ENCODE data around the gene E4F1.

DNA sequence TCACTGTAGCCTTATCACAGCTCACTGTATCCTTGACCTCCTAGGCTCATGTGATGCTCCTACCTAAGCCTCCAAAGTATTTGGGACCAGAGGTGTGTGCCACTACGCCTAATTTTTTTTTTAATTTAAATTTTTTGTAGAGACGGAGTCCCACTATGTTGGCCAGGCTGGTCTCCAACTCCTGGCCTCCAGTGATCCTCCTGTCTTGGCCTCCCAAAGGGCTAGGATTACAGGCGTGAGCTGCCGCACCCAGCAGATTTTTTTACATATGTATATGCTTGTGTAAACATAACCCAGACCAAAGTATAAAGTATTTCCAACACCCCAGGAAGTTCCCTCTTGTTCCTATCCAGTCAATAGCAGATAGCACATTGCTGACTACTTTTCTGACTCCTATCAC is 7.1 kb upstream of the E4F1 start:
- no peak for TF ChIP-seq CTCF (IDR thresholded peaks at IDR 0.05; ENCODE audit: low read depth, low read length)
- TF ChIP-seq, protein P1, sequence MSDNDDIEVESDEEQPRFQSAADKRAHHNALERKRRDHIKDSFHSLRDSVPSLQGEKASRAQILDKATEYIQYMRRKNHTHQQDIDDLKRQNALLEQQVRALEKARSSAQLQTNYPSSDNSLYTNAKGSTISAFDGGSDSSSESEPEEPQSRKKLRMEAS (IDR thresholded peaks at IDR 0.05; ENCODE audit: low read depth, low read length) = no peak
- no peak for TF ChIP-seq POLR2A (IDR thresholded peaks at IDR 0.05; ENCODE audit: extremely low read depth, insufficient read length)
- TF ChIP-seq MYC (IDR thresholded peaks at IDR 0.05; ENCODE audit: low read depth, low read length) = no peak

Data from NB4 (cell line).